ENCODE results near the gene SEMA3F.

The SEMA3F gene

DNA sequence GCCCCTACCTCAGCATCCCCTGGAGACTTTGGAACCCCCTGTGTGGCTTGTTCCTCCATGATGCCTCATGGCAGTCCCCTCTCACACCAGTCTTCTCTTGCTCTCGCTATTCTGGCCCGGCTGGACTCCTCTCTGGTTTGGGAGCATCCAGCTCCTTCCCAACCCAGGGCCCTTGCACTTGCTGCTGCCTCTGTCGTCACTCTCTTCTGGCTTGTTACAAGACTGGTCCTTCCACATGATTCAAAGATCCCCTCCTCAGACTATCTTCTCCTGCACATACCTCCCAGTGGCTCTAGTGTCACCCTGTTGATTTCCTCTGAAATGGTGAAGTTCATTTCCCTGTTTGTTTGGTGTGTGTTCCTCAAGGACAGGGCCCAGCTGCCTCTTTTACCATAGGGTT, 74.4 kb downstream of the SEMA3F start:
- H3K4me2 ChIP-seq (ENCODE audit: low read length) = peak overlapping the region; percentile 100
- no peaks in the 10 kb centered on the region; the same call in 1 of the 2 replicates for H3K36me3 ChIP-seq (ENCODE audit: control insufficient read depth, low read length)
- peak overlapping the region; percentile 36 for H3K4me3 ChIP-seq (ENCODE audit: low read length)
- H3K27ac ChIP-seq (ENCODE audit: low read depth, low read length) = no peak overlapping the region; the same call in 1 of the 2 replicates
- no peaks in the 10 kb centered on the region for H4K20me1 ChIP-seq (ENCODE audit: control insufficient read depth, insufficient read depth, low read depth, low read length)
- H3K79me2 ChIP-seq (ENCODE audit: control insufficient read depth, low read length) = peaks cover 18% of the 10 kb centered on the region
- no peak for TF ChIP-seq EZH2phosphoT487 (IDR thresholded peaks at IDR 0.05; ENCODE audit: borderline replicate concordance, low read length)
- TF ChIP-seq, protein P1, sequence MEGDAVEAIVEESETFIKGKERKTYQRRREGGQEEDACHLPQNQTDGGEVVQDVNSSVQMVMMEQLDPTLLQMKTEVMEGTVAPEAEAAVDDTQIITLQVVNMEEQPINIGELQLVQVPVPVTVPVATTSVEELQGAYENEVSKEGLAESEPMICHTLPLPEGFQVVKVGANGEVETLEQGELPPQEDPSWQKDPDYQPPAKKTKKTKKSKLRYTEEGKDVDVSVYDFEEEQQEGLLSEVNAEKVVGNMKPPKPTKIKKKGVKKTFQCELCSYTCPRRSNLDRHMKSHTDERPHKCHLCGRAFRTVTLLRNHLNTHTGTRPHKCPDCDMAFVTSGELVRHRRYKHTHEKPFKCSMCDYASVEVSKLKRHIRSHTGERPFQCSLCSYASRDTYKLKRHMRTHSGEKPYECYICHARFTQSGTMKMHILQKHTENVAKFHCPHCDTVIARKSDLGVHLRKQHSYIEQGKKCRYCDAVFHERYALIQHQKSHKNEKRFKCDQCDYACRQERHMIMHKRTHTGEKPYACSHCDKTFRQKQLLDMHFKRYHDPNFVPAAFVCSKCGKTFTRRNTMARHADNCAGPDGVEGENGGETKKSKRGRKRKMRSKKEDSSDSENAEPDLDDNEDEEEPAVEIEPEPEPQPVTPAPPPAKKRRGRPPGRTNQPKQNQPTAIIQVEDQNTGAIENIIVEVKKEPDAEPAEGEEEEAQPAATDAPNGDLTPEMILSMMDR (IDR thresholded peaks at IDR 0.05; ENCODE audit: low read depth, low read length, poor library complexity, severe bottlenecking) = no peak
- no peaks in the 10 kb centered on the region for H3K9me2 ChIP-seq (replicated peaks; ENCODE audit: control insufficient read depth, low read length)
- H3K4me1 ChIP-seq (ENCODE audit: control insufficient read depth, low read length) = peaks cover 46% of the 10 kb centered on the region
- no peaks in the 10 kb centered on the region; the same call in 1 of the 2 replicates for H3F3A ChIP-seq (ENCODE audit: control insufficient read depth, insufficient read depth)
- no peaks in the 10 kb centered on the region for H3K9me3 ChIP-seq (ENCODE audit: control insufficient read depth, insufficient read depth, low read length)
- peaks cover 2% of the 10 kb centered on the region; the same call in 1 of the 2 replicates for H3K27me3 ChIP-seq (ENCODE audit: control insufficient read depth, low read length)

DNA sequence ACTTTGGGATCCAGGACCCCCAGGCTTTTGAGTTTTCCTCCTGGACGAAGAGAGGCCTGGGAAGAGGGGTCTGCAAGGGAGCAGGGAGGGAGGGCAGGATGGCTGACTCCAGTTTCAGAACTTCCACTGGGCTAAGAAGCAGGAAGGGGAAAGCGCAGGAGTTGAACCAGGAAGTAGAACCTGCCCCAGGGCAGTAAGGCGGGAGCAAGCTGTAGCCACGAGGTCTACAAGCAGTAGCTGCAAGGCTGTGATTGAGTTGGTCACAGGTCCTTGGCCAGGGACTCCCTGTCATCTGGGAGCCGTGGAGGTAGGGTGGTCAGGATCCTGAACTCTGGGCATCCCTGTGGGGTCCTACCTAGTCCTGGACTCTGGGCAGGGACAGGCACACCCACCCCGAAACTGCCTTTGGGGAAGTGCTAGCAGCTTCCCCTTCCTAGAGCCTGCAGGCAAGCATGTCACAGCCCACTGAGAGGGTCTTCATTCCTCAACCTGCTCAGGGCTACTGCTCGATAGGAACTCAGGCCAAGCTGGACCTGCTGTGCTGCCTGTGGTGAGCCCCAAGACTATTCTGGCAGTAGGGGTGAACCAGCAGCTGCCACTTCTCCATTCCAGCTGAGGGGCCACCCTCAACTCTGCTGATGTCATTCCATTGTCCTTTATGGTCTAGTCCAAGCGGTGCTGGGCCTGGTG, 75.1 kb downstream of the SEMA3F start:
- TF ChIP-seq EZH2phosphoT487 (IDR thresholded peaks at IDR 0.05; ENCODE audit: borderline replicate concordance, low read length) = no peak
- TF ChIP-seq, protein P1 (IDR thresholded peaks at IDR 0.05; ENCODE audit: low read depth, low read length, poor library complexity, severe bottlenecking) = no peak
- no peaks in the 10 kb centered on the region for H4K20me1 ChIP-seq (ENCODE audit: control insufficient read depth, insufficient read depth, low read depth, low read length)
- H3K36me3 ChIP-seq (ENCODE audit: control insufficient read depth, low read length) = no peaks in the 10 kb centered on the region; the same call in 1 of the 2 replicates
- peak overlapping the region; percentile 36 for H3K4me3 ChIP-seq (ENCODE audit: low read length)
- no peaks in the 10 kb centered on the region; the same call in 1 of the 2 replicates for H3F3A ChIP-seq (ENCODE audit: control insufficient read depth, insufficient read depth)
- H3K27ac ChIP-seq (ENCODE audit: low read depth, low read length) = peak overlapping the region; percentile 25; the same call in 1 of the 2 replicates
- H3K9me3 ChIP-seq (ENCODE audit: control insufficient read depth, insufficient read depth, low read length) = no peaks in the 10 kb centered on the region
- H3K27me3 ChIP-seq (ENCODE audit: control insufficient read depth, low read length) = no peaks in the 10 kb centered on the region
- peak overlapping the region; percentile 100 for H3K4me2 ChIP-seq (ENCODE audit: low read length)
- peaks cover 54% of the 10 kb centered on the region for H3K4me1 ChIP-seq (ENCODE audit: control insufficient read depth, low read length)
- H3K79me2 ChIP-seq (ENCODE audit: control insufficient read depth, low read length) = peaks cover 18% of the 10 kb centered on the region
- no peaks in the 10 kb centered on the region for H3K9me2 ChIP-seq (replicated peaks; ENCODE audit: control insufficient read depth, low read length)

DNA sequence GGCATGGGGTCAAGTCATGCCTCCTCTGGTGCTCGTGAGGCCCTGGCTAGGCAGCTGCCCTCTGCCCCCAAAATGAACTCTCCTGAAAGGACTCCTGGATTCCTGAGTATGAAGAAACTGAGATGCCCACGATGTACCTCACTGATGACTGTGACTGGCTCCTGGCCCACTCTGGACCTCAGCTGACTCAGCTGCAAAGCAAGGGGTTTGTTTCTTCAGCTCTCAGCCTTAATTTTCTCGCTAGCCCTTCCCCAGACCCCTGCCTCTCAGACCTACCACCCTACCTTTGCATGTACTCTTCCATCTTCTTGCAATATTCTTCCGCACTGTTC, 75.6 kb downstream of the SEMA3F start:
- Histone ChIP-seq H3K4me2 (ENCODE audit: low read length) (peak overlapping the region; percentile 100), H4K20me1 (ENCODE audit: control insufficient read depth, insufficient read depth, low read depth, low read length) (no peaks in the 10 kb centered on the region), H3K9me2 (replicated peaks; ENCODE audit: control insufficient read depth, low read length) (no peaks in the 10 kb centered on the region), H3K36me3 (ENCODE audit: control insufficient read depth, low read length) (no peaks in the 10 kb centered on the region; the same call in 1 of the 2 replicates), H3K27me3 (ENCODE audit: control insufficient read depth, low read length) (no peaks in the 10 kb centered on the region), H3F3A (ENCODE audit: control insufficient read depth, insufficient read depth) (no peaks in the 10 kb centered on the region; the same call in 1 of the 2 replicates), H3K79me2 (ENCODE audit: control insufficient read depth, low read length) (peaks cover 18% of the 10 kb centered on the region), H3K27ac (ENCODE audit: low read depth, low read length) (peak overlapping the region; percentile 25; the same call in 1 of the 2 replicates), H3K4me1 (ENCODE audit: control insufficient read depth, low read length) (peaks cover 56% of the 10 kb centered on the region), H3K4me3 (ENCODE audit: low read length) (peak overlapping the region; percentile 36), H3K9me3 (ENCODE audit: control insufficient read depth, insufficient read depth, low read length) (no peaks in the 10 kb centered on the region)
- TF ChIP-seq EZH2phosphoT487 (IDR thresholded peaks at IDR 0.05; ENCODE audit: borderline replicate concordance, low read length) = no peak
- TF ChIP-seq, protein P1 (IDR thresholded peaks at IDR 0.05; ENCODE audit: low read depth, low read length, poor library complexity, severe bottlenecking) = no peak
